HL-60/S4 treated with retinoic acid at 250 ng/mL for 4 days and 3 days (cell line): Measurements from ENCODE around the gene TNFRSF4.

Experiments
- in situ Hi-C: fragments of 300-500 bp; cut with MboI; formaldehyde crosslinking; loops from 2 replicates; pipeline ENCODE4 v1.7.0; 2022; ENCODE audit warnings: low sequenced_read_pairs

TNFRSF4 gene

DNA sequence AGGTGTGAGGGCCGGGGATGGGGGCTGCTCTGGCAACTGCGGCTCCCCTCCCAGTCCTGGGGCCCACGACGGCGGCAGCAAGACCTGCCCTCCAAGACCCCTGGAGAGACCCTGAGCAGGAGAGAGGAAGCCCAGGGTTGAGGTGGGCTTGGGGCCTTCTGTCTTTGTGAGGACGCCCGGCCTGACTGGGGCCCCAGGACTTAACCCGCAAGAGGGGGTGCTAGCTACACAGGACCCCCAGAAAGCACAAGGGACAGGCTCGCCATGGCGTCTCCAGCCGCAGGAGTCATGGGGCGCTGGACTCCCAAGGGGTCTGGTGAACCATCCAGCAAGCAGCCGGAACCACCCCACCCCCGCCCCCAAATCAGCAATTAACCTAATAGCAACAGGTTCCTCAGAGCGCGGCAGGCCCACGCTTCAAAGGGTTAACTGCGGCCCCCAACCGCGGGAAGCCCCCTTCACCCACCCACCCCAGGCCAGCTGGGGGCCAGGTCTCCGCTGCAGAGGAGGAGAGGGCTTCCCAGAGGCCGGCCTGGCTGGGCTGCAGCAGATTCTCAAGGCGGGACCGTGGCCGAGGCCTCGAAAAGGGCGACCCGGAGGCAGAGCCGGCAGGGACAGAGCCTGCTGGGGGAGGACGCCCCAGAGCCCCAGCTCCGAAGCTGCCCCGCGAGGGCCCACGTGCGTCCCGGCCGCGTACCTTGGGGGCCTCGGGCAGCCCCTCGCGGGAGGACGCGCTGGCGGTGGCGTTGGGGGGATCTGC, 32.0 kb upstream of the TNFRSF4 start:
- in situ Hi-C loops = loop anchor here (25.0 kb wide), 1 partner anchor 109 kb away; no protein-coding TSS in a partner anchor

DNA sequence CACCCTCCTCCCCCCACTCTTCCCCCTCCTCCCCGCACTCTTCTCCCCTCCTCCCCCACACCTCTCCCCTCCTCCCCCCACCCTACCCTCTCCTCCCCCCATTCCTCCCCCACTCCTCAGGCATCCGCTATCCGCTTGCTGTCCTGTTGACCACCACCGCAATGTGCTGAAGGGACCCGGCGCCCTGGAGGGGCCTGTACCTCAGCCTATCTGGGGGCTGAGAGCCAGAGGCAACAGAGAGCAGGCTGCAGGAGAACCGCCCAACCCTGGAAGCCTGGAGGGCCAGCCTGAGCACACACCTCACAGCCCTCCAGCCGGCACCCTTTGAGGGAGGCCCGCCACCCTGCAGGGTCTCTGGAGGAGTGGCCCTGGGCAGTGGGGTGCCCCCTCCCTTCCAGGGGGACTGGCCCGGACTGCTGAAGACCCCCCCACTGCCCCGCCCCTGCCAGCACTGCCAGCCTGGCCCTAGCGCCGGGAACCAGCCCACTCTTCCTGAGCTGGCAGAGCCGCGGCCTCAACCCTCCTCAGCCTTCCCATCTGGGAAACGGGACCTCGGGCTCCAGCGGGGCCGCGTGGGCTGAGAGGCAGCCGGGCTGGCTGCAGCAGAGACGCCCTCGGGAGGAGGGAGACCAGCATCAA, 31.3 kb upstream of the TNFRSF4 start:
- in situ Hi-C loops = loop anchor here (25.0 kb wide), 1 partner anchor 108 kb away; no protein-coding TSS in a partner anchor

DNA sequence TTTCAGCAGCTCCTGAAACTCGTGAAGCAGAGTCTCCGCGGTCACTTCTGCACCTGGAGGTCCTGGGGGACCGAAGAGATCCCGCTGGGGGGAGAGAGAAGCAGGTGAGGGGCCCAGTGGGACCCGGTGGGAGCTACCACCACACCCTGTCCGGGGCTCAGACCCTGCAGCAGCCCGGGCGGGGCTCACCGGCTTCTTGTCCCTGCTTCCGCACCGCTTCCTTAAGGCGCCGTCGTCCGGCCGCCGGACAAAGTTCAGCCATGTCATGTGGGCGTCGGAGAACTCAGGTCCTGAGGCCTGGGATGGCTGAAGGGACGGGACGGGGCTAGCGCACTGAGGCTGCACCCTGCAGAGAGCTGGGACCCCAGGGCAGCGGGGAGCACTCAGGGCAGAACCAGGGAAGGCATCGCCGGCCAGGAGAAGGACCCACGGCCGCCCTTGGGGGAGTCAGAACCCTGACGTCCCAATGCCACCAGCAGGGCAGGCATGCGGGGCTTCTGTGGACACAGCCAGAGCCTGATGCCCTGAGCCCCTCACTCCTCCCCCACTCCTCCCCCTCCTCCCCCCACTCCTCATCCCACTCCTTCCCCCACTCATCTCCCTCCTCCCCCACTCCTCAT, 30.3 kb upstream of the TNFRSF4 start:
- in situ Hi-C loops = loop anchor here (25.0 kb wide), 1 partner anchor 107 kb away; no protein-coding TSS in a partner anchor

DNA sequence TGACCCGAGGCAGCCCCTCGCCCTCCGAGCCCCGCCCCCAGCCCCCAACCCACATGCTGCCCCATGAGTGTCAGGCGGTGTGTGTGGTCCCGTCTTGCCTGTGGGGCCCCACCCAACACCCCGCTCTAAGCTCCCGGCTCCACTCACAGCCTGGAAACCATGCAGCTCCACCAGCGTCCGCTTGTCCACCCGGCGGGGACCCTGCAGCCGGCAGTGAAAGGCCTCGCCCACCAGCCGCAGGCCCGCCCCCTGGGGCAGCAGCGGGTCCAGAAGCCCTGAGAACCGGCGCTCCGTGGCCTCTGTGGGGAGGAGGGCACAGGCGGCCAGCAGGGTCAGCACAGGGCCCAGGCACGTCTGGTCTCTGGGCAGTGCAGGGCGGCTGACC, 29.8 kb upstream of the TNFRSF4 start:
- in situ Hi-C loops = loop anchor here (25.0 kb wide), 1 partner anchor 106 kb away; no protein-coding TSS in a partner anchor

DNA sequence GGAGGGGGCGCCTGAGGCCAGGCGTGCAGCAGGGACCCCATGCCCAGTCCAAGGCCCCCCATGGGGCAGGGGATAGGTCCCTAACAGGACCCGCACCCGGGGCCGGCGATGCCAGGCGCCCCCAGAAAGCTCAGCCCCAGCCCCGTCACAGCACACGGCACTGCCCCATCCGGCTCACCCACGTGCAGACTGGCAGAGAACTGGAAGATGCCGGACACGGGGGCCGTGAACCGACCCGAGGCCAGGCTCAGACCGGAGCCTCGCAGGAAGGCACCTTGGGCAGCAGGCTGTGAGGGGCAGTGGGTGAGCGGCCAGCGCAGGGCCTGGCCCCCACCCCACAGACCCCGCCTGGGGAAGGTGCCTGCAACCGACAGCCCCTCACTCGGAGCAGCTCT, 29.3 kb upstream of the TNFRSF4 start:
- in situ Hi-C loops = loop anchor here (25.0 kb wide), 1 partner anchor 106 kb away; no protein-coding TSS in a partner anchor

DNA sequence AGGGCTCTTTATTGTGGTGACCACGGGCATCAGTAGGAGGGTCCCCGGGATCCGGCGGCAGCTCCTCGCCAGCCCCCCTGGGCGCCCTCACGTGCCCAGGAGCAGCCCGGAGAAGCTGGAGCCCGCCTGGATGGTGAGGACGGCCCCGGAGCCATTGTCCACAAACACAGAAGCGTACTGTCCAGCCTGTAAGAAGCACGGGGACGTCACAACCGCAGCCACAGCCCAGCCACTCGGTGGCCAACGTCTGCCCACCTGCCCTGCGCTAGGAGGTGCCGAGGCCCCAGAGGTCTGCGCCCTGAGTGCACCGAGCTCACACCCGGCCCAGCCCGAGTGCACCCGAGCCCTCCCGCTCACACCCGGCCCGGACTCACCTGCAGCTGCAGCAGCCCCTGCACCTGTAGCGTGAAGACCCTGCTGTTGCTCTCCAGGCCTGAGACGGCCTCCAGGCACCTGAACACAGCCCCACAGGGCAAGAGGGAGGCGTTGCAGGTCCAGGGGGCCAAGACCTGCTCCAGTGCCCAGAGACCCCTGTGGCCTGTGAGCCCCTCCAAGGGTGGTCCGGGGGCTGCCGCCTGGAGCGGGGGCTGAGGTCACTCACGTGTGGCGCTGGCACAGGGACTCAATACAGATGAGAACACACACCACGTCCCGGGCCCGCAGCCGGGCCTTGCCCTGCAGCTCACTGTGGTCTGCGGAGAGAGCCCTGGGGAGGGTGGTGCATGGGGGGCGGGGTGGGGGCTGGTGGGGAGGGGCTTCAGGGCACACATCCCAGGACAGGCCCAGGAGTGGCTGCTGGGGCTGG, 28.7 kb upstream of the TNFRSF4 start:
- in situ Hi-C loops = loop anchor here (25.0 kb wide), 1 partner anchor 105 kb away; no protein-coding TSS in a partner anchor

DNA sequence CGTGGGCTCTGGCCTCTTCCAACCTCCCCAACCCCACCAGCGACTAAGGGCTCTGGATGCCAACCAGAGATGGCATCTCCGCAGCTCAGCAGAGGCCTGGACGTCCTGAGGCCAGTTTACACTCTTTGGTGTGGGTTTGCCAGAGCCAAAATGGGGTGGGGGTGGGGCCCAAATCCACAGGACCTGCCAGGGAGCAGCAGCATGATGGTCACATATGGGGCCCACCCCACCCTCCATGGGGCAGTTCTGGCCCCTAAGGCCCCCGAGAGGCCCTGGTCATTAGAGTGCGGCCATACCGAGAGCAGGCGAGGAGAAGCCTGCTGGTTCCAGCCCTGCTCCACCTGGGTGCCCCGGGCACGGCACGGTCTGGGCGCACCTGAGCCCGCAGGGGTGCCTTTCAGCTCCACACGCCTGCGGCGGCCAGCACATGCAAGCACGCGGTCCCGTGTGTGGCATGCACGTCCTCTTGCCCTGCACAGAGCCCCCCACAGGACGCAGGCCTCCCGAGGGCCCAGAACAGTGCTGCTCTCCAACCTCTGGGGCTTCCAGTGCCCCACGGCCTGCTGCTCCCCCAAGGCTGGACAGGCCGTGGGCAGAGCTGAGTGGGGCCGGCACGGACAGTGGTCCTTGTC, 27.8 kb upstream of the TNFRSF4 start:
- in situ Hi-C loops = loop anchor here (25.0 kb wide), 1 partner anchor 104 kb away; no protein-coding TSS in a partner anchor

DNA sequence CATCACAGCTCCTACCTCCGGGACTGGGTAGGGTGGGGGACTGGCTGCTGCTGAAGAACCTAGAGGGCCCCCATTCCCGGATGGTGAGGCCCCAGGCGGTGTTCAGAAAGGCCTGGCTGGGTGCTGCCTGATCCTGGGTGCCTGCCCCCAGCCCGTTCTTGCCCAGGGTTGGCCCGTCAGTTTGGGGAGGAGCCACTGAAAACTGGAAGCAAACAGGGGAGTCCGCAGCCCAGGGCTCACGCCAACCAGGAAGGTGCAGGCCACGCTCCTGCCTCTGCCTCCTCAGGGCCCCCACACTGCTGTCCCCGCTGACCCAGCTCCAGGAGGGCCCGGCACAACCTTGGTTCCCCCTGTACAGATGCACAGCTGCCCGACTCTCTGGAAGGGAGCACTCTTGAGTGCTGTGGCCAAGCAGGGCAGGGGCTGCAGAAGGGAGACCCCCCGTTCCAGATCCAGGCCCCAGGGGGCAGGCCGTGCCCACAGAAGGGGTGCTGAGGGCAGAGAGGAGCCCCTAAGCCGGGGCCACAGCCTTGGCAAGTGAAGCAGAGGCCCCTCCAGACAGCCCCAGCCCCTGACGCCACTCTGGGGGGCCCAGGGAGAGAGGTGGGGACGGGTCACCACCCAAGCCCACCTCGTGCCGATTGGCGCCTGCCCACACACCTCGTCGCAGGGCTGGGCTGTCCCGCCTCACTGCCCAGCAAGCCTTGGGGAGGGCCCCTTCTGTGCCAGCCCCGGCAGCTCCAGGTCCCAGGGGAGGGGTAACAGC, 27.1 kb upstream of the TNFRSF4 start:
- in situ Hi-C loops = loop anchor here (25.0 kb wide), 1 partner anchor 104 kb away; no protein-coding TSS in a partner anchor

DNA sequence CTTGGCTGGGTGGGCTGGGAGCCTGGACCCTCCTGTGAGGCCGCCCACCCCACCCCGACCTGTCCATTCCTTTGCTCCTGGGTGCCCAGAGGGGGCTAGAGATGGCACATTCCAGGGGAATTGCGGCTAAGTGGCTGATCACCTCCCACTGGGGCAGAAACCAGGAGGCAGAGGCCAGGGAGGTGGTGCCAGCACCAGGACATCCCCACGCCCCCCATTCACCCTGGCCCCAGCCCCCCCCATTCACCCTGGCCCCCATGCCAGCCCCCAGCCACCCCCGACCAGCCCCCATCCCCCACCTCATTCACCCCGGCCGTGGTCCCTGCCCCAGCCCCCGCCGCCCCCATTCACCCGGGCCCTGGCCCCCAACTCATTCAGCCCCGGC, 26.4 kb upstream of the TNFRSF4 start:
- in situ Hi-C loops = loop anchor here (25.0 kb wide), 1 partner anchor 103 kb away; no protein-coding TSS in a partner anchor

DNA sequence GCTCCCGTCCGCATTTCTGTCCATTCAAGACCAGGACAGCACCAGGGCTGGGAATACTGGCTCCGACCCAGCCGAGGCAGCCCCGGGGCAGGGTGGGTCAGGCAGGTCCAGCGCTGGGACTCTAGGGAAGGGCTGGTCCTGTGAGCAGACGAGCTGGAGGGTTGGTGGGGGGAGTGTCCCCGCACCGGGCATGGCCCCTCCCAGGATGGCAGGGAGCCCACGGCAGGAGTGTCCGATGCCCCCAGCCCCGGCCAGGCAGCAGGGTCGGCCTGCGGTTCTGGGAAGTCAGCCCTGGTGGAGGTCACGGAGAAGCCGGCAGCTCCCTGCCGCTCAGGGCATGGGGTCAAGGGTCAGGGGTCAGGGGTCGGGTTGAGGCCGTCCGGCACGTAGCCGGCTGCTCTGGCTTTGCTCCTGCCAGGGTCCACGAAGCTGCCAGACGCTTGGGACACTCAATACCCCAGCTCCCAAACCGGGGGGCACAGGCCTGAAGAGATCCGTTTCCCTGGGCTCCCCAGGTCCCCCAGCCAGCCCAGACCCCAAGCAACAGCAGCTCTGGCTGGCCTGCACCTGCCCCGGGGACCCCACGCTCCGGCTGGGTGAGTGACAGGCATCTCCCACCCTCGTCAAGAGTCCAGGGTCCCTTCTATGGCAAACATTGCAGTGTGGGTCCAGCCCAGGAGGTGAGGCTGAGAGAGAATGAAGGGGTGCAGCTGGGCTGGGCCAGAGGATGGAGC, 25.8 kb upstream of the TNFRSF4 start:
- in situ Hi-C loops = loop anchor here (25.0 kb wide), 1 partner anchor 102 kb away; no protein-coding TSS in a partner anchor

DNA sequence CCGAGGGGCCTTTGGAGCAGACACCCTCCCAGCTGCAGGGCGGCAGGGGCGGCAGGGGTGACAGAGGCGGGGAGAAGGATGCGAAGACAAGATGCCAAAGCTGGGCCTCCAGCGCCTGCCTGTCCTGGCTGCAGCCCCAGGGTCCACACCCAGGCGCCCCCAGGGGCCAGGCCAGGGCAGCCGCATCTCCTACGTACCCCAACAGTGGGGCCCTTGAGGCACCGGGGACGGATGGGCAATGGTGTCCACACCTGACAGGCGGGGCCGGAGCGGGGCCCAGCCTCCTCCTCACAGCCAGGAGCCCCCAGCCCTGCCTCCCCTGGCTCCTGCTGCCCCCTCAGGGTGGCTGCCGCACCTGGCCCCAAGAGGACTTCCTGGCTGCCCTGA, 25.3 kb upstream of the TNFRSF4 start:
- in situ Hi-C loops = loop anchor here (25.0 kb wide), 1 partner anchor 102 kb away; no protein-coding TSS in a partner anchor

DNA sequence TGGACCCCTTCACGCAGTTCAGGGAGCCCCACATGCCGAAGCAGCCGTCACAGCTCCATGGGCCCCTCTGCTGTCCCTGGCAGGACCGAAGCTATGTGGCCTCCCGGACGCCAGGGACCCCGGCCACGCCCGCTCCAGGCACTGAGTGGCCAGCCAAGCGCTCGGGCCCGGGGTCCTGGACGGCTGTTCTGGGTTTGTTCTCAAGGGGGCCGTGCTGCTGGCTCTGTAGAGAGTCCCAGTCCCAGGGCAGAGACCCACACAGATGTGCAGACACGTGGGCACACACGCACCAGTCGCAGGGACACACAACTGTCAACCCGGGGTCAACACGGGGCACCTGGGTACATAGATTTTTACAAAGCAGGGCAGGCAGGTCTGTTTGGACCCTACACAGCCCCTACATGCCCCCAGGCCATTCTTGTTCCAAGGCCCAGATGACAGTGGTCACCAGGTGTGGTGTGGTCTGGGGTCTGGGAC, 24.8 kb upstream of the TNFRSF4 start:
- in situ Hi-C loops = loop anchor here (25.0 kb wide), 1 partner anchor 101 kb away; no protein-coding TSS in a partner anchor

DNA sequence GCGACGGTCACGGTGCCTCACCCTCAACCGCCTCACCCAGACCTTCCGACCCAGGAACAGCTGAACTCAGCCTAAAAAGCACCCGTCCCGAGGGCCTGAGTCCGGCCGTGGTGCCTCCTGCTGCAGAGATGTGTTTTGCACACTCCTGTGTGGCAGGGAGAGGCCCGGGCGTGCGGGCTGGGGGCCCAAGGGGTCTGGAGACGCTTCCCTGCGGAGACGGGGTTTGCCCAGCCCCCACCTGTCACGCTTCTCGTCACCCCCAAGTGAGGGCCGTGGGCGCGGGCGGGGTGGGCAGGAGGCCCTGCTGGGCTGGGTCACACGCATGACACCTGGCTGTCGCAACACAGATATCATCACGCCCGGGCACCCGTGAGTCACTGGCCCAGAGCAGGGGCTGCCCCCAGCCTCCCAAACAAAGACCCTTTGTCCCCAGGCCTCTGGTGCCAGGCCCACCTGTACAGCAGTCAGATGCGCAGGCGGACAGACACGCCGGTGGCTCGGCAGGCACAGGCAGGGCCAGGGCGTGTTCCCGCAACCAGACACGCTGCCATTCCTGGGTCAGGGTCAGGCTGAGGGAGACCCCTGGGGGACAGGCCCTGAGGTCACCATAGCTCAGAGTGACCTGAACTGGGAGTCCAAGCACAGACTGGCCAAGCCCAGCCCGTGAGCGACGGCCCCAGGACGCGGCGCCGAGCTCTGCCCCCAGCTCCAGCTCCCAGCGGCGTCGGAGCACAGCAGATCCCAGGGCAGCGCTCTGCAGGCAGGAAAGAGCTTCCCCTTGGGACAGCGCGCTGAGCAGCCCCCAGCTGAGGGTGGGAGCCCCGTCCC, 24.1 kb upstream of the TNFRSF4 start:
- in situ Hi-C loops = loop anchor here (25.0 kb wide), 1 partner anchor 101 kb away; no protein-coding TSS in a partner anchor

DNA sequence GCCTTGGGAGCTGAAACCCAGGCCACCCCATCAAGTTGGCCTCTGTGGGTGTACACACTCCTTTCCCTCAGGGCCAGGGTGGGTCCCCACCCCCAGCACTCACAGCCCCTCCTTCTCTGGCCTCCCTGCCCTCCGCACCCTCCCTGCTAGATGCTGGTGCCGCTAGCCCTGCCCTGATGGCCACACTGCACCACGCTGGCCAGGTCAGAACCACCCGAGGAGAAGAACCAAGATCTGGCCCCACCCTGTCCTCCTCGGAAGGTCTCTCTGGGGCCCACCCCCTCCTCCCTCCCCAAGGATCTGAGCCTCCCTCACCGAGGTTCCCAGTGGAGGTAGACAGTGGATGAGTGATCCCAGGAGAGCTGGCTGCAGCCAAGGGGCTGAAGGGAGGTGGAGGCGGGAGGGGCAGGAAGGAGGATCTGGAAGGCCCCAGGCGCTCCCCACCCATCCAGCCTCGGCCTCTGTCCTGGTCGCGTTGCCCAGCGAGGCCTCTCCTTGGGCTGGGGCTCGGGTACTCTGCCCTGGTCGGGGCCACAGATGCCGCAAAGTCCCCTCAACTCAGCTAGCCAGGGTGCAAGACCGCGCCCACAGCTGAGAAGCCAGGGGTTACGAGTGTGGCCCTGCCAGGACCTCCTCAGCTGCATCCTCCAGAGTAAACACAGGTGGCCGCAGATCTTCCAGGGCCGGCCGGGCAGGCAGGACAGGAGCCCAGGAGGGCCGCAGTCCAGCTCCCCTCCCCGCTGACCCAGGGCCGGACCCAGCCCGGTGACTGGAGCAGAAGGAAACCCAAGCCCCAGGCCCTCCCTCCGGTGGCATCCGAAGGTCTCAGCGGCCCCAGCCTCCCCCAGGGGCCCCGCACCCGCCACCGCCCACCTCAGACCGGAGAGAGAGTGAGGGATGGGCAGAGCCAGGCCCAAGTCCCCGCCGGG, 23.3 kb upstream of the TNFRSF4 start:
- in situ Hi-C loops = loop anchor here (25.0 kb wide), 1 partner anchor 100 kb away; no protein-coding TSS in a partner anchor

DNA sequence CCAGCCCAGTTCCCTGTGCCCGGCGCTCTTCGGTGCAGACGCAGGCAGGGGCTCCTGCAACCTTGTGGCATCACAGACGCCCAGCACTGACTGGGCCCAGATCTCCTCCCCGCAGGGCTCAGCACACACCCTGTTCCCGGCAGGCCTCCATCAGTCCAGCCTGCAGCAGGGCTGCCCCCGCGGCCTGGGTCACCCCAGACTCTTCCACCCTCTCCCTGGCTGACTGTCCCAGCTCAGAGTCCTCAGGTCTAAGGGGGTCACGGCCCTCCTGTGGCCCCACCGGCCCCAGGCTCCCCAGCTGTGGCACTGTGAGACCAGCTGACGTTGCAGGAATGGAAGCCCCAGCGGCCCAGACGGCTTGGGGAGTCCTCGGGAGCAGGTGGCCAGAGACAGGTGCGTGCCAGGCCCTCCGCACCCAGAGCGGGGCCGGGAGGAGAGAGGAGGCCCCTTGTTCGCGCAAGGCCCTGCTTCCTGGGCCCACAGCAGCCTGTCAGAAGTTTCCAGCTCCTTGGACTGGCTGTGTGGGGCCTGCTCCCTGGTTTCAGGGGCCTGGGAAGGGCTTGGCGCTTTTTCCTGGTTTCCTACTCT, 22.3 kb upstream of the TNFRSF4 start:
- in situ Hi-C loops = loop anchor here (25.0 kb wide), 1 partner anchor 99 kb away; no protein-coding TSS in a partner anchor
